Activated T-helper 2 cell treated with anti-CD3 and anti-CD28 coated beads, Interferon-gamma antibody, Interleukin-2, Interleukin-4, amounts not matched to agents 10 μg/mL and 5 μg/mL and 100 μg/mL, durations not matched to agents 14 hours and 24 hours and 36 hours (primary cell): ENCODE results near the gene FYCO1. TPM values are rescaled to one million over a fixed set of nuclear protein-coding genes. Genes with fewer than 3 reads are reported as not detected.

ENCODE experiments used
- DNase-seq: peaks from one replicate; pipeline ENCODE4 v3.0.0; 2021; ENCODE audit warnings: low spot score
- H3K27ac Mint-ChIP-seq: one replicate; pipeline ENCODE4 v1.8.0; 2021; ENCODE audit warnings: mixed read lengths
- H3K27me3 Mint-ChIP-seq: one replicate; pipeline ENCODE4 v1.8.0; 2021; ENCODE audit warnings: low read depth, mixed read lengths
- H3K36me3 Mint-ChIP-seq: one replicate; pipeline ENCODE4 v1.8.0; 2021; ENCODE audit warnings: low read depth, mixed read lengths
- H3K4me1 Mint-ChIP-seq: one replicate; pipeline ENCODE4 v1.8.0; 2021; ENCODE audit warnings: low read depth, mixed read lengths
- H3K4me3 Mint-ChIP-seq: one replicate; pipeline ENCODE4 v1.8.0; 2021; ENCODE audit warnings: low read depth, mild to moderate bottlenecking, moderate library complexity, mixed read lengths
- H3K9me3 Mint-ChIP-seq: one replicate; pipeline ENCODE4 v1.8.0; 2021; ENCODE audit warnings: mixed read lengths
- intact Hi-C: fragments of 100-400 bp; cut with micrococcal nuclease; formaldehyde crosslinking; loops from one replicate; pipeline ENCODE4 v1.15.1; 2023
- total RNA-seq: library from RNA; stranded (reverse); gene quantifications from 2 replicates; pipeline ENCODE4 v1.2.3, GENCODE V29; 2022

The FYCO1 gene
- total RNA-seq, 1 donor from 2014 or later = 20.2 TPM

- Mint-ChIP-seq H3K27me3 (no peaks in the 10 kb centered on the region), H3K27ac (no peak overlapping the region), H3K4me1 (peaks cover 57% of the 10 kb centered on the region), H3K9me3 (peaks cover 3% of the 10 kb centered on the region), H3K36me3 (peaks cover 75% of the 10 kb centered on the region), H3K4me3 (no peak overlapping the region)
- no peak for DNase-seq
- intact Hi-C loops = loop anchor here (5.0 to 10.0 kb wide), 2 partner anchors 344 to 431 kb away; partner anchors contain the start of gene CCR5
Observed at GRCh38 chr3:45940781-45941365, 54.8 kb downstream of the FYCO1 start.

- Mint-ChIP-seq H3K36me3 (peaks cover 75% of the 10 kb centered on the region), H3K27ac (no peak overlapping the region), H3K4me1 (peaks cover 53% of the 10 kb centered on the region), H3K27me3 (no peaks in the 10 kb centered on the region), H3K9me3 (peaks cover 3% of the 10 kb centered on the region), H3K4me3 (no peak overlapping the region)
- no peak for DNase-seq
- intact Hi-C loops = loop anchor here (5.0 to 10.0 kb wide), 2 partner anchors 345 to 432 kb away; partner anchors contain the start of gene CCR5
Observed at GRCh38 chr3:45940004-45940780, 55.4 kb downstream of the FYCO1 start.

- Mint-ChIP-seq H3K27me3 (no peaks in the 10 kb centered on the region), H3K4me3 (no peak overlapping the region), H3K27ac (no peak overlapping the region), H3K4me1 (peaks cover 46% of the 10 kb centered on the region), H3K9me3 (peaks cover 3% of the 10 kb centered on the region), H3K36me3 (peaks cover 77% of the 10 kb centered on the region)
- intact Hi-C loops = no loop called here
- no peak for DNase-seq
Observed at GRCh38 chr3:45939341-45939771, 56.3 kb downstream of the FYCO1 start.

GRCh38 chr3:45938864-45939263, 56.8 kb downstream of the FYCO1 start:
- Mint-ChIP-seq H3K4me1 (peaks cover 44% of the 10 kb centered on the region), H3K9me3 (peaks cover 3% of the 10 kb centered on the region), H3K27me3 (no peaks in the 10 kb centered on the region), H3K4me3 (no peak overlapping the region), H3K36me3 (peaks cover 80% of the 10 kb centered on the region), H3K27ac (no peak overlapping the region)
- intact Hi-C loops = loop anchor here (1.0 kb wide), 2 partner anchors 25 to 139 kb away; no protein-coding TSS in a partner anchor
- DNase-seq = peak; percentile 75

- H3K27ac Mint-ChIP-seq = no peak overlapping the region
- H3K4me3 Mint-ChIP-seq = no peak overlapping the region
- H3K36me3 Mint-ChIP-seq = peaks cover 81% of the 10 kb centered on the region
- peaks cover 36% of the 10 kb centered on the region for H3K4me1 Mint-ChIP-seq
- H3K27me3 Mint-ChIP-seq = no peaks in the 10 kb centered on the region
- intact Hi-C loops = loop anchor here (1.0 kb wide), 2 partner anchors 26 to 140 kb away; no protein-coding TSS in a partner anchor
- DNase-seq = no peak
- H3K9me3 Mint-ChIP-seq = peaks cover 3% of the 10 kb centered on the region
Observed at GRCh38 chr3:45938043-45938435, 57.6 kb downstream of the FYCO1 start.

- Mint-ChIP-seq H3K9me3 (peaks cover 3% of the 10 kb centered on the region), H3K4me1 (peaks cover 30% of the 10 kb centered on the region), H3K27me3 (no peaks in the 10 kb centered on the region), H3K36me3 (peaks cover 85% of the 10 kb centered on the region), H3K4me3 (no peak overlapping the region), H3K27ac (no peak overlapping the region)
- intact Hi-C loops = loop anchor here (1.0 kb wide), 2 partner anchors 27 to 141 kb away; no protein-coding TSS in a partner anchor
- DNase-seq = no peak
Observed at GRCh38 chr3:45937206-45938042, 58.2 kb downstream of the FYCO1 start.

- no peak for DNase-seq
- no peak overlapping the region for H3K4me3 Mint-ChIP-seq
- H3K9me3 Mint-ChIP-seq = peaks cover 3% of the 10 kb centered on the region
- no peaks in the 10 kb centered on the region for H3K27me3 Mint-ChIP-seq
- H3K27ac Mint-ChIP-seq = no peak overlapping the region
- peaks cover 22% of the 10 kb centered on the region for H3K4me1 Mint-ChIP-seq
- intact Hi-C loops = no loop called here
- H3K36me3 Mint-ChIP-seq = peaks cover 86% of the 10 kb centered on the region
Observed at GRCh38 chr3:45936261-45936660, 59.4 kb downstream of the FYCO1 start.

GRCh38 chr3:45933591-45933990, 62.0 kb downstream of the FYCO1 start:
- Mint-ChIP-seq H3K4me1 (no peaks in the 10 kb centered on the region), H3K27me3 (no peaks in the 10 kb centered on the region), H3K27ac (no peak overlapping the region), H3K36me3 (peaks cover 92% of the 10 kb centered on the region), H3K4me3 (no peak overlapping the region), H3K9me3 (no peaks in the 10 kb centered on the region)
- intact Hi-C loops = no loop called here
- DNase-seq = no peak

- Mint-ChIP-seq H3K4me1 (no peaks in the 10 kb centered on the region), H3K36me3 (peaks cover 93% of the 10 kb centered on the region)
Observed at GRCh38 chr3:45932112-45932511, 63.5 kb downstream of the FYCO1 start.

GRCh38 chr3:45931496-45931895, 64.1 kb downstream of the FYCO1 start:
- peaks cover 95% of the 10 kb centered on the region for H3K36me3 Mint-ChIP-seq

More at GRCh38 chr3:45932112-45932511, 63.5 kb downstream of the FYCO1 start:
- Mint-ChIP-seq H3K4me3 (no peak overlapping the region), H3K27ac (no peak overlapping the region), H3K9me3 (no peaks in the 10 kb centered on the region), H3K27me3 (no peaks in the 10 kb centered on the region)
- intact Hi-C loops = no loop called here
- no peak for DNase-seq

GRCh38 chr3:45929042-45929679, 66.5 kb downstream of the FYCO1 start:
- no peaks in the 10 kb centered on the region for H3K4me1 Mint-ChIP-seq
- intact Hi-C loops = loop anchor here (1.0 kb wide), 1 partner anchor 168 kb away; no protein-coding TSS in a partner anchor
- no peaks in the 10 kb centered on the region for H3K9me3 Mint-ChIP-seq
- peaks cover 87% of the 10 kb centered on the region for H3K36me3 Mint-ChIP-seq
- DNase-seq = peak; percentile 49
- H3K27me3 Mint-ChIP-seq = no peaks in the 10 kb centered on the region
- no peak overlapping the region for H3K4me3 Mint-ChIP-seq
- no peak overlapping the region for H3K27ac Mint-ChIP-seq

More at GRCh38 chr3:45931496-45931895, 64.1 kb downstream of the FYCO1 start:
- intact Hi-C loops = no loop called here
- no peaks in the 10 kb centered on the region for H3K9me3 Mint-ChIP-seq
- H3K4me1 Mint-ChIP-seq = no peaks in the 10 kb centered on the region
- no peak overlapping the region for H3K4me3 Mint-ChIP-seq
- H3K27ac Mint-ChIP-seq = no peak overlapping the region
- H3K27me3 Mint-ChIP-seq = no peaks in the 10 kb centered on the region
- no peak for DNase-seq

GRCh38 chr3:45927881-45928280, 67.7 kb downstream of the FYCO1 start:
- no peak overlapping the region for H3K4me3 Mint-ChIP-seq
- intact Hi-C loops = no loop called here

More at GRCh38 chr3:45927881-45928280, 67.7 kb downstream of the FYCO1 start:
- Mint-ChIP-seq H3K27ac (no peak overlapping the region), H3K36me3 (peaks cover 86% of the 10 kb centered on the region), H3K9me3 (no peaks in the 10 kb centered on the region), H3K4me1 (no peaks in the 10 kb centered on the region), H3K27me3 (no peaks in the 10 kb centered on the region)
- no peak for DNase-seq
